Ovary (tissue), 9 donors: ENCODE measurements around the gene GFRA1. TPM values are rescaled to one million over a fixed set of nuclear protein-coding genes. Genes with fewer than 3 reads are reported as not detected.
"Not testable (repeated sequence)": the region's sequence is repeated elsewhere in the genome, so short reads cannot be mapped to it uniquely, and the experiment has no call there.

Experiments used
- DNase-seq, 5 donors: peaks; one replicate each; pipeline ENCODE4 v3.0.0-alpha.2; 2019 to 2020
- H3K27ac ChIP-seq, 2 donors: fragments of 200-600 bp; one replicate each; pipeline versions ENCODE4 v1.5.1 to v1.8.0; 2019 to 2022
- H3K27me3 ChIP-seq: fragments of 200-600 bp; one replicate; pipeline ENCODE4 v1.8.0; 2022
- H3K36me3 ChIP-seq: fragments of 200-600 bp; sonication (generic); one replicate; pipeline ENCODE4 v1.5.1; 2019
- H3K4me1 ChIP-seq: one replicate; pipeline ENCODE4 v1.8.1; 2013; ENCODE audit warnings: mild to moderate bottlenecking, moderate library complexity; ENCODE audit not compliant: insufficient read depth
- H3K4me3 ChIP-seq: fragments of 200-600 bp; sonication (generic); one replicate; pipeline ENCODE4 v1.5.1; 2017
- H3K9me3 ChIP-seq, 2 donors: fragments of 200-600 bp in 1 of 2; sonication (generic) in 1 of 2; one replicate each; pipeline versions ENCODE4 v1.5.1 to v1.8.1; 2013 to 2019; ENCODE audit warnings: mild to moderate bottlenecking in 1 of 2, moderate library complexity in 1 of 2
- EP300 ChIP-seq: sonication (generic); formaldehyde crosslinking; IDR thresholded peaks from one replicate; pipeline ENCODE4 v1.6.1; 2017; ENCODE audit warnings: antibody characterized with exemption
- POLR2A ChIP-seq: fragments of 450-650 bp; IDR thresholded peaks from one replicate; pipeline ENCODE4 v1.6.1; 2017; ENCODE audit warnings: antibody characterized with exemption, mild to moderate bottlenecking, moderate library complexity
- WGBS, 3 donors: extraction: QIAGEN DNeasy Blood & Tissue Kit in 1 of 3; methylation state at CpG; one replicate each; pipeline versions ENCODE4 v1.1.5 to v1.1.7; 2013 to 2017; 5-methylcytosine and 5-hydroxymethylcytosine counted together
- intact Hi-C, 4 donors: fragments of 100-400 bp; cut with DNase I; formaldehyde crosslinking; loops; one replicate each; pipeline versions ENCODE4 v1.11.0 to v1.15.1; 2022 to 2023
- polyA plus RNA-seq, 2 donors: library from polyadenylated mRNA; stranded (reverse); fragments of 200-250 nt in 1 of 2; fragments of 350-450 nt in 1 of 2; fragmentation: Illumina TruSeq in 1 of 2; extraction: RNeasy Lipid Tissue Mini Kit (QIAGEN cat#74804) in 1 of 2; gene quantifications; one replicate each; pipeline ENCODE4 v1.2.3, GENCODE V29; 2013 to 2014
- total RNA-seq, 7 donors: library from RNA; depleted of rRNA in 2 of 7; stranded (reverse); fragments of >200 nt in 2 of 7; fragmentation: NEBNext Ultra II Directional in 3 of 7; extraction: Animal tissue kit (Norgen Biotek cat#: 25700) in 3 of 7; gene quantifications; one replicate each; pipeline versions ENCODE4 v1.1.0 to v1.2.4, GENCODE V29; 2016 to 2023
- TF ChIP-seq, protein P1 (sequence below), 3 donors: fragments of 450-650 bp in 2 of 3; fragments of 200-600 bp in 1 of 3; IDR thresholded peaks; one replicate each; pipeline versions ENCODE4 v1.5.1 to v1.8.0; 2016 to 2022; ENCODE audit warnings: antibody characterized with exemption in 3 of 3, mild to moderate bottlenecking in 1 of 3
- donor health status: DM: no; HTN: no; CAD: no; lungs with moderate emphysema.
- donor health status: DM: no; HTN: no; CAD: no.
- donor health status: Bipolar disorder and iron deficiency.
- donor health status: DM: yes; HTN: yes; CAD: no.
- donor health status: DM: no; HTN: no; CAD: no.
- donor health status: DM: yes; HTN: yes; CAD: no.

Gene GFRA1
- total and polyA plus RNA-seq, 9 donors: 3.1 to 28.4 (median 11.8) TPM

DNA sequence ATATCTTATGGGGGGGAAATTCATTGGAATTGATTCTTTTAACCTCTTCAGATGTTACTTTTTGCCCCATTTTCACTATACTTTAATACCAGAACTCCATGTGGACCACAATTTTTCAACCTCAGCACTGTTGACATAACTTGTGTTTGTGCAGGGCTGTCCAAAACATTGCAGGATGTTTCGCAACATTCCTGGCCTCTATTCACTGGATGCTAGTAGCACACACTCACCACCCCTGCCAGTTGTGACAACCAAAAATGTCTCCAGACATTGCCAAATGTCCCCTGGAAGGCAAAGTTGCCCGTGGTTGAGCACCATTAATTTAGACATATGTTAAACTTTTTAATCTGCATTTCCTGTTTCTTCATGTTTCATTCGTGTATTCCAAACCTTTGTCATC, 234.7 kb downstream of the GFRA1 start:
- H3K9me3 ChIP-seq: no peaks in the 10 kb centered on the region
- H3K4me3 ChIP-seq: no peak overlapping the region
- H3K36me3 ChIP-seq: no peaks in the 10 kb centered on the region
- H3K4me1 ChIP-seq: no peaks in the 10 kb centered on the region
- no peaks in the 10 kb centered on the region for H3K27me3 ChIP-seq
- WGBS, 3 donors: 55 to 63% (median 56%) methylated on average over 3 of the region's 3 CpGs
- TF ChIP-seq POLR2A: no peak
- no peak for TF ChIP-seq EP300
- TF ChIP-seq, protein P1, sequence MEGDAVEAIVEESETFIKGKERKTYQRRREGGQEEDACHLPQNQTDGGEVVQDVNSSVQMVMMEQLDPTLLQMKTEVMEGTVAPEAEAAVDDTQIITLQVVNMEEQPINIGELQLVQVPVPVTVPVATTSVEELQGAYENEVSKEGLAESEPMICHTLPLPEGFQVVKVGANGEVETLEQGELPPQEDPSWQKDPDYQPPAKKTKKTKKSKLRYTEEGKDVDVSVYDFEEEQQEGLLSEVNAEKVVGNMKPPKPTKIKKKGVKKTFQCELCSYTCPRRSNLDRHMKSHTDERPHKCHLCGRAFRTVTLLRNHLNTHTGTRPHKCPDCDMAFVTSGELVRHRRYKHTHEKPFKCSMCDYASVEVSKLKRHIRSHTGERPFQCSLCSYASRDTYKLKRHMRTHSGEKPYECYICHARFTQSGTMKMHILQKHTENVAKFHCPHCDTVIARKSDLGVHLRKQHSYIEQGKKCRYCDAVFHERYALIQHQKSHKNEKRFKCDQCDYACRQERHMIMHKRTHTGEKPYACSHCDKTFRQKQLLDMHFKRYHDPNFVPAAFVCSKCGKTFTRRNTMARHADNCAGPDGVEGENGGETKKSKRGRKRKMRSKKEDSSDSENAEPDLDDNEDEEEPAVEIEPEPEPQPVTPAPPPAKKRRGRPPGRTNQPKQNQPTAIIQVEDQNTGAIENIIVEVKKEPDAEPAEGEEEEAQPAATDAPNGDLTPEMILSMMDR (IDR thresholded peaks at IDR 0.05): no peak
- peak in 1 of 5 donors; percentile 65 for DNase-seq
- intact Hi-C loops: loop anchor here in 1 of 4 donors (5.0 kb wide), 1 partner anchor 1364 kb away; no protein-coding TSS in a partner anchor
- no peak overlapping the region for H3K27ac ChIP-seq

DNA sequence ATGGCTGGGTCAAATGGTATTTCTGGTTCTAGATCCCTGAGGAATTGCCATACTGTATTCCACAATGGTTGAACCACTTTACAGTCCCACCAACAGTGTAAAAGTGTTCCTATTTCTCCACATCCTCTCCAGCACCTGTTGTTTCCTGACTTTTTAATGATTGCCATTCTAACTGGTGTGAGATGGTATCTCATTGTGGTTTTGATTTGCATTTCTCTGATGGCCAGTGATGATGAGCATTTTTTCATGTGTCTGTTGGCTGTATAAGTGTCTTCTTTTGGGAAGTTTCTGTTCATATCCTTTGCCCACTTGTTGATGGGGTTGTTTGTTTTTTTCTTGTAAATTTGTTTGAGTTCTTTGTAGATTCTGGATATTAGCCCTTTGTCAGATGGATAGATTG, 237.6 kb downstream of the GFRA1 start:
- H3K4me1 ChIP-seq, H3K36me3 ChIP-seq, H3K27me3 ChIP-seq, H3K4me3 ChIP-seq, H3K27ac ChIP-seq, H3K9me3 ChIP-seq, DNase-seq: not testable (repeated sequence)
- intact Hi-C loops: loop anchor here in 1 of 4 donors (5.0 kb wide), 1 partner anchor 1367 kb away; no protein-coding TSS in a partner anchor

DNA sequence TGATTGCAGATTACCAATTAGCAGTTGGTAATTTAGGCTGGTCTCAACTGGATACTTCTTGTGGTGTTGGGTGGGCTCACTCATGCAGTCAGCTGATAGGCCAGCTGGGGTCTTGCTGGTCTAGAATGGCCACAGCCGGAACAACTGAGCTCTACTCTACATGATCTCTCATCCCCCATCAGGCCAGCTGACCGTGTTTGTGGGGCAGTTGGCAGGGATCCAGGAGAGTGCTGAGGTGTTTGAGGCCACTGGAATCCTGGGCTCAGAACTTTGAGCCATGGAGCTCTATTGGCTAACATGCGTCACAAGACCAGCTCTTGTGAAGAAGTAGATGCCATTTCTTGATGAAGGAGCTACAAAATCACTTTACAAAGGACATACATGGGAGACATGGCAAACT, 242.4 kb downstream of the GFRA1 start:
- 49 to 96% (median 77%) methylated on average over 3 of the region's 3 CpGs for WGBS, 3 donors
- Histone ChIP-seq H3K4me1 (no peaks in the 10 kb centered on the region), H3K4me3 (no peak overlapping the region), H3K27me3 (no peaks in the 10 kb centered on the region), H3K36me3 (no peaks in the 10 kb centered on the region), H3K27ac (no peak overlapping the region), H3K9me3 (no peaks in the 10 kb centered on the region)
- intact Hi-C loops: no loop called here
- DNase-seq: no peak
- TF ChIP-seq, protein P1 (IDR thresholded peaks at IDR 0.05): no peak
- TF ChIP-seq POLR2A (no peak), EP300 (no peak)

DNA sequence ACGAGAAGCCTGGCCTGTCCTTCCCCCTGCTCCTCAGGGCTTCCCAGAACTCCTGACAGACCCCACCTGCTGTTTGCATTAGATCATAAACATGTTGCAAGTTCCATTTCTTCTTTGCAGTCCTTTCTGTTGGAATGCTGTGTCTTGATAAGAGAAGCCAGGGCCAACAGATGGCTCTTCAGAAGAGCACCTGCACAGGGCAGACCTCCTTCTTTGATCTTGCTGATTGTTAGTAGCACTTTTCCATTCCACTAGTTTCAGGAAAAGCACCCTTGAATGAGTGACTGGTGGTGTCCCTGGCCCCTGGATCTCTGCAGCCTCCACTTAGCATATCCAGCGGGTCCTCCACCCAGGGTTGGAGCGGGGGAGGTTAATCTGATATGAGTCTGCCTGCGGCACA, 243.2 kb downstream of the GFRA1 start:
- Histone ChIP-seq H3K9me3 (no peaks in the 10 kb centered on the region), H3K4me3 (no peak overlapping the region), H3K27ac (no peak overlapping the region), H3K27me3 (no peaks in the 10 kb centered on the region), H3K36me3 (no peaks in the 10 kb centered on the region), H3K4me1 (no peaks in the 10 kb centered on the region)
- intact Hi-C loops: no loop called here
- TF ChIP-seq, protein P1 (IDR thresholded peaks at IDR 0.05): no peak
- DNase-seq: no peak
- WGBS, 3 donors: 65 to 70% (median 66%) methylated on average over 4 of the region's 4 CpGs

DNA sequence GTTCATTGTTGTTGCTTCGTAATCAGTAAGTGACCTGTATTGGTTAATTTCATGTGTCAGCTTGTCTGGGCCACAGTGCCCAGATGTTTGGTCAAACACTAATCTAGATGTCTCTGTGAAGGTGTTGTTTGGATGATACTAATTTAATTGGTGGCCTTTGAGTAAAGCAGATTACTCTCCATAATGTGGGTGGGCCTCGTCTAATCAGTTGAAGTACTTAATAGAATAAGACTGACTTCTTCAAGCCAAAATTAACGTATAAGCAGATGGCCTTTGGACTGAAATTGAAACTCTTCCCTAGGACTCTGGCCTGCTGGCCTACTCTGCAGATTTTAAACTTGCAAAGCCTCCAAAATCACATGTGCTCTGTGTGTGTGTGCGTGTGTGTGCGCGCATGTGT, 245.7 kb downstream of the GFRA1 start:
- H3K27ac ChIP-seq: no peak overlapping the region
- no peaks in the 10 kb centered on the region for H3K36me3 ChIP-seq
- H3K4me3 ChIP-seq: no peak overlapping the region
- 76 to 88% (median 78%) methylated on average over 6 of the region's 6 CpGs for WGBS, 3 donors
- no peaks in the 10 kb centered on the region for H3K27me3 ChIP-seq
- intact Hi-C loops: no loop called here
- no peaks in the 10 kb centered on the region for H3K4me1 ChIP-seq
- TF ChIP-seq, protein P1 (IDR thresholded peaks at IDR 0.05): no peak
- no peak for TF ChIP-seq EP300
- TF ChIP-seq POLR2A: no peak
- no peak for DNase-seq
- no peaks in the 10 kb centered on the region for H3K9me3 ChIP-seq
